HepG2 (cell line): ENCODE measurements around the gene CDKL5. TPM values are rescaled to one million over a fixed set of nuclear protein-coding genes. Genes with fewer than 3 reads are reported as not detected.

Experiments
- ATAC-seq: fragments of 200-7000 bp; cut with Tn5 transposase; 3 replicates; pipeline ENCODE4 v1.9.1; 2020; ENCODE audit warnings: mild to moderate bottlenecking, moderate library complexity
- BruUV-seq: library from RNA; stranded (reverse); fragments of 400-500 nt; replicated peaks from 2 replicates; lab custom pipeline; 2021; lab: Mats Ljungman, UMichigan
- CTCF ChIA-PET: fragments of 300-600 bp; formaldehyde crosslinking; extraction: SDS; loops from one replicate; lab custom pipeline; 2021; ENCODE audit warnings: low total read pairs, inconsistent platforms, low intra/inter-chr PET ratio; lab: Yijun Ruan, JAX
- POLR2A ChIA-PET: fragments of 350-600 bp; sonication (Branson Sonifier 250); formaldehyde crosslinking; loops from one replicate; lab custom pipeline; 2020; ENCODE audit warnings: antibody characterized with exemption, inconsistent platforms; lab: Yijun Ruan, JAX
- DNase-seq: peaks from one replicate; pipeline ENCODE4 v3.0.0-alpha.2; 2015; ENCODE audit warnings: low spot score
- FAIRE-seq: peaks from 3 replicates; lab custom pipeline; 2011; peaks lifted over from hg19 to GRCh38; lab: Jason Lieb, UNC
- H2AFZ ChIP-seq: one replicate; pipeline ENCODE4 v1.6.1; 2011; ENCODE audit warnings: low read length, inconsistent platforms
- H3K27ac ChIP-seq: fragments of 300-600 bp; 3 replicates; pipeline ENCODE4 v1.8.0; 2011; ENCODE audit warnings: mixed run types, mild to moderate bottlenecking, mixed read lengths, low read length, inconsistent platforms; ENCODE audit not compliant: insufficient read depth; ENCODE audit errors: extremely low read length
- H3K27me3 ChIP-seq, 2 experiments: fragments of 200-600 bp in 1 of 2; 2 replicates in 1 of 2; 3 replicates in 1 of 2; pipeline versions ENCODE4 v1.6.0 to v1.8.0; 2011; ENCODE audit warnings: low read length in 2 of 2, mild to moderate bottlenecking in 2 of 2, moderate library complexity in 2 of 2, inconsistent platforms in 1 of 2; ENCODE audit not compliant: insufficient read depth in 2 of 2, control insufficient read depth in 1 of 2
- H3K36me3 ChIP-seq, 2 experiments: fragments of 200-600 bp in 1 of 2; replicated peaks in 1 of 2; 2 replicates in 1 of 2; 3 replicates in 1 of 2; pipeline versions ENCODE4 v1.5.1 to v1.8.0; 2011; ENCODE audit warnings: low read length in 2 of 2, inconsistent platforms in 1 of 2; ENCODE audit not compliant: insufficient read depth in 2 of 2, control insufficient read depth in 1 of 2
- H3K4me1 ChIP-seq: 2 replicates; pipeline ENCODE4 v1.5.1; 2012; ENCODE audit warnings: low read length, inconsistent platforms; ENCODE audit not compliant: insufficient read depth
- H3K4me2 ChIP-seq: 2 replicates; pipeline ENCODE4 v1.6.0; 2011; ENCODE audit warnings: low read depth, low read length, inconsistent platforms
- H3K4me3 ChIP-seq, 3 experiments: fragments of 200-600 bp in 1 of 3; sonication (generic), shearing (Covaris generic) in 1 of 3; replicated peaks in 1 of 3; 2 replicates each; pipeline ENCODE4 v1.5.1; 2011 to 2016; ENCODE audit warnings: low read length in 3 of 3, inconsistent platforms in 2 of 3, low read depth in 2 of 3, mild to moderate bottlenecking in 2 of 3, control low read depth in 1 of 3, mixed read lengths in 1 of 3; ENCODE audit not compliant: insufficient read depth in 1 of 3
- H3K79me2 ChIP-seq: one replicate; pipeline ENCODE4 v1.6.1; 2011; ENCODE audit warnings: low read length, inconsistent platforms; ENCODE audit not compliant: insufficient read depth
- H3K9ac ChIP-seq: 2 replicates; pipeline ENCODE4 v1.6.0; 2011; ENCODE audit warnings: mild to moderate bottlenecking, low read depth, low read length, inconsistent platforms; ENCODE audit not compliant: insufficient read depth
- H3K9me3 ChIP-seq: 2 replicates; pipeline ENCODE4 v1.5.1; 2012; ENCODE audit warnings: mild to moderate bottlenecking, low read length
- H4K20me1 ChIP-seq: 2 replicates; pipeline ENCODE4 v1.6.0; 2011; ENCODE audit warnings: inconsistent platforms, mild to moderate bottlenecking, low read length, moderate library complexity; ENCODE audit not compliant: insufficient read depth
- ATAD3A ChIP-seq: sonication (generic); formaldehyde crosslinking; IDR thresholded peaks from 2 replicates; pipeline ENCODE4 v1.4.0; 2020; ENCODE audit warnings: missing genetic modification reagents
- CEBPB ChIP-seq: IDR thresholded peaks from 2 replicates; pipeline ENCODE4 v1.6.1; 2011; ENCODE audit warnings: low read depth, low read length, improper control_type of control experiment, borderline replicate concordance
- CEBPG ChIP-seq: IDR thresholded peaks from 2 replicates; pipeline ENCODE4 v1.6.1; 2016
- JUN ChIP-seq: sonication (generic); formaldehyde crosslinking; IDR thresholded peaks from 2 replicates; pipeline ENCODE4 v1.4.0; 2020; ENCODE audit warnings: mild to moderate bottlenecking, missing genetic modification reagents
- KAT7 ChIP-seq: IDR thresholded peaks from 2 replicates; pipeline ENCODE4 v1.6.1; 2018; ENCODE audit warnings: borderline replicate concordance, missing compliant biosample characterization
- KDM5A ChIP-seq: fragments of 200-600 bp; sonication (generic); IDR thresholded peaks from 2 replicates; pipeline ENCODE4 v1.7.0; 2018; ENCODE audit warnings: antibody characterized with exemption, mild to moderate bottlenecking, low read length, borderline replicate concordance
- NBN ChIP-seq: fragments of 450-650 bp; conservative IDR thresholded peaks from 2 replicates; pipeline ENCODE4 v1.6.1; 2017
- PAWR ChIP-seq: sonication (generic); formaldehyde crosslinking; IDR thresholded peaks from 2 replicates; pipeline ENCODE4 v1.4.0; 2020; ENCODE audit warnings: missing genetic modification reagents, mild to moderate bottlenecking, borderline replicate concordance
- PPARG ChIP-seq: conservative IDR thresholded peaks from 2 replicates; pipeline ENCODE4 v1.6.1; 2016; ENCODE audit warnings: missing biosample characterization, missing genetic modification reagents
- RARA ChIP-seq: IDR thresholded peaks from 2 replicates; pipeline ENCODE4 v1.6.1; 2016; ENCODE audit warnings: missing genetic modification reagents, missing compliant biosample characterization
- RXRB ChIP-seq: IDR thresholded peaks from 2 replicates; pipeline ENCODE4 v1.6.1; 2016; ENCODE audit warnings: borderline replicate concordance, missing genetic modification reagents, missing compliant biosample characterization
- SIN3A ChIP-seq: IDR thresholded peaks from 2 replicates; pipeline ENCODE4 v1.6.1; 2011; ENCODE audit warnings: low read depth, mild to moderate bottlenecking, control low read depth, low read length, borderline replicate concordance
- SP4 ChIP-seq: sonication (generic); formaldehyde crosslinking; IDR thresholded peaks from 2 replicates; pipeline ENCODE4 v1.8.1; 2023; ENCODE audit warnings: mild to moderate bottlenecking, missing genetic modification reagents
- ZFP36 ChIP-seq: fragments of 150-350 bp; IDR thresholded peaks from 2 replicates; pipeline ENCODE4 v1.6.1; 2018; ENCODE audit warnings: borderline replicate concordance, low read length, low read depth; ENCODE audit not compliant: partially characterized antibody
- ZFY ChIP-seq: sonication (generic); formaldehyde crosslinking; IDR thresholded peaks from 2 replicates; pipeline ENCODE4 v1.4.0; 2020; ENCODE audit warnings: missing genetic modification reagents
- ZNF33B ChIP-seq: sonication (generic); formaldehyde crosslinking; IDR thresholded peaks from 2 replicates; pipeline ENCODE4 v1.5.1; 2020; ENCODE audit warnings: mild to moderate bottlenecking, missing genetic modification reagents
- ZNF598 ChIP-seq: sonication (generic); formaldehyde crosslinking; IDR thresholded peaks from 2 replicates; pipeline ENCODE4 v1.5.1; 2020; ENCODE audit warnings: mild to moderate bottlenecking, missing genetic modification reagents, borderline replicate concordance
- ZNF616 ChIP-seq: sonication (generic); formaldehyde crosslinking; IDR thresholded peaks from 2 replicates; pipeline ENCODE4 v1.5.0; 2020; ENCODE audit warnings: low read depth, mild to moderate bottlenecking, missing genetic modification reagents
- ZNF891 ChIP-seq: sonication (generic); formaldehyde crosslinking; IDR thresholded peaks from 2 replicates; pipeline ENCODE4 v1.5.0; 2020; ENCODE audit warnings: mild to moderate bottlenecking, missing genetic modification reagents
- in situ Hi-C: cut with HindIII; loops from 2 replicates; pipeline ENCODE4 v1.10.0; 2017; ENCODE audit warnings: low pct_unique_long_range_greater_than_20kb; ENCODE audit not compliant: extremely low pct_ligation_motif_present
- intact Hi-C: fragments of 100-400 bp; cut with micrococcal nuclease; formaldehyde crosslinking; loops from one replicate; pipeline ENCODE4 v1.10.0; 2022; ENCODE audit not compliant: unreplicated experiment
- polyA plus RNA-seq, 8 experiments: library from polyadenylated mRNA; depleted of rRNA in 3 of 8; stranded (reverse) in 7 of 8; unstranded in 1 of 8; fragments of >200 nt; fragmentation: Illumina TruSeq in 4 of 8; extraction: Trizol in 4 of 8; gene quantifications; 2 replicates each; pipeline versions ENCODE4 v1.2.1 to v1.2.3, GENCODE V29; 2011 to 2016; ENCODE audit warnings: low read depth in 4 of 8, missing spikeins in 1 of 8, mixed read lengths in 1 of 8; ENCODE audit not compliant: insufficient read depth in 1 of 8
- total RNA-seq, 5 experiments: library from RNA; depleted of rRNA; stranded (reverse); fragments of >200 nt; fragmentation: Illumina TruSeq; extraction: Trizol; gene quantifications; 2 replicates each; pipeline ENCODE4 v1.2.3, GENCODE V29; 2016; ENCODE audit warnings: low read depth in 1 of 5
- TF ChIP-seq, protein P1 (sequence below): fragments of 450-650 bp; IDR thresholded peaks from 2 replicates; pipeline ENCODE4 v1.6.1; 2016
- TF ChIP-seq, protein P2 (sequence below): IDR thresholded peaks from 2 replicates; pipeline ENCODE4 v1.6.1; 2016; ENCODE audit warnings: low read depth, control low read depth

CDKL5 gene
- total and polyA plus RNA-seq, 2 of the 13 experiments (the other 11 are each of a cell fraction or from before 2014, with no cell fraction given): 2.8 to 7.0 TPM

DNA sequence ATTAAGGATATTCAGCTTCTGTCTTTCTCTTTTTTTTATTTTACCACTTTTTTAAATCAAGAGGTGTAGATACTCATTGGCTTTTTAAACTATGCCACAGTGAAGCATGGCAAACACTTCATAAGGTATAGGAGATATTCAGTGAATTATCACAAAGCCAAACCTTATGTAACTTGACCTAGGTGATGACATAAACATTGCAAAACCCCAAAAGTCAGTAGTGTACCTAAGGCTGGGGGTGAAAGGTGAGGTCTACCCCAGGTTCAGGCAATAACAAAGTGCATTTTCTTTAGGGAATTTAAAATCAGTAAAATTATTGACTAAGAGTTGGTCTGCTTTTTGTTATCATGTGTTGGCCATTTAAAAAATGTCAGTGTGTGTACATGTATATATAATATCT lies 39.1 kb downstream of the CDKL5 start:
- in situ Hi-C loops: no loop called here
- no TSS peak for BruUV-seq
- FAIRE-seq: no peak

More for the DNA sequence above, 39.1 kb downstream of the CDKL5 start:
- H3K4me3 ChIP-seq: no peak overlapping the region
- no peak overlapping the region for H2AFZ ChIP-seq
- POLR2A ChIA-PET: no interaction called here
- peaks cover 4% of the 10 kb centered on the region for H3K79me2 ChIP-seq
- intact Hi-C loops: no loop called here
- TF ChIP-seq NBN: no peak
- no peak for TF ChIP-seq ZNF616 (CRISPR knock-in tag)
- 0 out of 2 replicates have a peak, but pooled peaks have one; percentile 39 for TF ChIP-seq CEBPG (CRISPR knock-in tag)
- TF ChIP-seq ATAD3A (CRISPR knock-in tag): no peak
- peak; percentile 34; the same call in 1 of the 2 replicates for TF ChIP-seq RXRB (CRISPR knock-in tag)
- no peak for TF ChIP-seq ZNF33B
- TF ChIP-seq ZFY (CRISPR knock-in tag): no peak
- TF ChIP-seq SP4 (CRISPR knock-in tag): no peak
- no peak for TF ChIP-seq JUN (CRISPR knock-in tag)
- TF ChIP-seq, protein P1, sequence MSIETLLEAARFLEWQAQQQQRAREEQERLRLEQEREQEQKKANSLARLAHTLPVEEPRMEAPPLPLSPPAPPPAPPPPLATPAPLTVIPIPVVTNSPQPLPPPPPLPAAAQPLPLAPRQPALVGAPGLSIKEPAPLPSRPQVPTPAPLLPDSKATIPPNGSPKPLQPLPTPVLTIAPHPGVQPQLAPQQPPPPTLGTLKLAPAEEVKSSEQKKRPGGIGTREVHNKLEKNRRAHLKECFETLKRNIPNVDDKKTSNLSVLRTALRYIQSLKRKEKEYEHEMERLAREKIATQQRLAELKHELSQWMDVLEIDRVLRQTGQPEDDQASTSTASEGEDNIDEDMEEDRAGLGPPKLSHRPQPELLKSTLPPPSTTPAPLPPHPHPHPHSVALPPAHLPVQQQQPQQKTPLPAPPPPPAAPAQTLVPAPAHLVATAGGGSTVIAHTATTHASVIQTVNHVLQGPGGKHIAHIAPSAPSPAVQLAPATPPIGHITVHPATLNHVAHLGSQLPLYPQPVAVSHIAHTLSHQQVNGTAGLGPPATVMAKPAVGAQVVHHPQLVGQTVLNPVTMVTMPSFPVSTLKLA: no peak
- TF ChIP-seq KDM5A: no peak
- no peak for TF ChIP-seq ZNF891
- peak; percentile 62 for TF ChIP-seq RARA
- TF ChIP-seq ZFP36: no peak
- TF ChIP-seq PPARG (CRISPR knock-in tag): 0 out of 2 replicates have a peak, but pooled peaks have one; percentile 51
- TF ChIP-seq PAWR (CRISPR knock-in tag): no peak
- TF ChIP-seq, protein P2, sequence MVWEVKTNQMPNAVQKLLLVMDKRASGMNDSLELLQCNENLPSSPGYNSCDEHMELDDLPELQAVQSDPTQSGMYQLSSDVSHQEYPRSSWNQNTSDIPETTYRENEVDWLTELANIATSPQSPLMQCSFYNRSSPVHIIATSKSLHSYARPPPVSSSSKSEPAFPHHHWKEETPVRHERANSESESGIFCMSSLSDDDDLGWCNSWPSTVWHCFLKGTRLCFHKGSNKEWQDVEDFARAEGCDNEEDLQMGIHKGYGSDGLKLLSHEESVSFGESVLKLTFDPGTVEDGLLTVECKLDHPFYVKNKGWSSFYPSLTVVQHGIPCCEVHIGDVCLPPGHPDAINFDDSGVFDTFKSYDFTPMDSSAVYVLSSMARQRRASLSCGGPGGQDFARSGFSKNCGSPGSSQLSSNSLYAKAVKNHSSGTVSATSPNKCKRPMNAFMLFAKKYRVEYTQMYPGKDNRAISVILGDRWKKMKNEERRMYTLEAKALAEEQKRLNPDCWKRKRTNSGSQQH (CRISPR knock-in tag): no peak
- TF ChIP-seq SIN3A: no peak
- TF ChIP-seq KAT7 (CRISPR knock-in tag): no peak
- no peak for TF ChIP-seq ZNF598 (CRISPR knock-in tag)
- peak; percentile 19; the same call in 1 of the 2 replicates for TF ChIP-seq CEBPB
- no peak overlapping the region for H3K4me2 ChIP-seq
- H4K20me1 ChIP-seq: no peaks in the 10 kb centered on the region
- DNase-seq (peak; percentile 1), ATAC-seq (no peak)
- no peak overlapping the region for H3K9ac ChIP-seq
- no peaks in the 10 kb centered on the region for H3K27me3 ChIP-seq
- H3K27ac ChIP-seq: no peak overlapping the region
- CTCF ChIA-PET: no interaction called here
- H3K4me1 ChIP-seq: peaks cover 26% of the 10 kb centered on the region
- H3K36me3 ChIP-seq: no peaks in the 10 kb centered on the region
- no peaks in the 10 kb centered on the region for H3K9me3 ChIP-seq
